ENCODE measurements around the gene SHC4. TPM values are rescaled to one million over a fixed set of nuclear protein-coding genes. Genes with fewer than 3 reads are reported as not detected.

The SHC4 gene
- total RNA-seq, 3 donors from 2014 or later: 0.16 to 4.0 (median 1.3) TPM

- Histone ChIP-seq H3K9me3 (no peaks in the 10 kb centered on the region), H3K36me3 (no peaks in the 10 kb centered on the region), H3K4me1 (no peaks in the 10 kb centered on the region), H3K27ac (no peak overlapping the region), H3K27me3 (no peaks in the 10 kb centered on the region), H3K4me3 (no peak overlapping the region)
- intact Hi-C loops (cut with DNase I; ENCODE audit: low total_unique reads): no loop called here
- no peak for TF ChIP-seq POLR2AphosphoS5 (IDR thresholded peaks at IDR 0.05)
- TF ChIP-seq CTCF (IDR thresholded peaks at IDR 0.05): no peak
- TF ChIP-seq POLR2A (IDR thresholded peaks at IDR 0.05): no peak
- DNase-seq (ENCODE audit: low spot score in 2 of 2): no peak
Measured at GRCh38 chr15:48887144-48887543, 76.6 kb downstream of the SHC4 start.

- no peak for TF ChIP-seq POLR2A (IDR thresholded peaks at IDR 0.05)
- no peak for TF ChIP-seq POLR2AphosphoS5 (IDR thresholded peaks at IDR 0.05)
- no peak for TF ChIP-seq CTCF (IDR thresholded peaks at IDR 0.05)
- no peaks in the 10 kb centered on the region for H3K36me3 ChIP-seq
- no peak overlapping the region for H3K4me3 ChIP-seq
- intact Hi-C loops (cut with DNase I; ENCODE audit: low total_unique reads): no loop called here
- H3K4me1 ChIP-seq: peaks cover 0 to 10% of the 10 kb centered on the region in 2 donors
- DNase-seq (ENCODE audit: low spot score in 2 of 2): no peak
- no peaks in the 10 kb centered on the region for H3K27me3 ChIP-seq
- H3K27ac ChIP-seq: no peak overlapping the region
- no peaks in the 10 kb centered on the region for H3K9me3 ChIP-seq
Measured at GRCh38 chr15:48883699-48884098, 80.0 kb downstream of the SHC4 start.

- Histone ChIP-seq H3K9me3 (no peaks in the 10 kb centered on the region), H3K4me3 (peak overlapping the region in 1 of 3 donors; percentile 82), H3K4me1 (peaks cover 0 to 10% of the 10 kb centered on the region in 2 donors), H3K27me3 (no peaks in the 10 kb centered on the region), H3K27ac (no peak overlapping the region), H3K36me3 (no peaks in the 10 kb centered on the region)
- intact Hi-C loops (cut with DNase I; ENCODE audit: low total_unique reads): no loop called here
- TF ChIP-seq POLR2A (IDR thresholded peaks at IDR 0.05) (no peak), CTCF (IDR thresholded peaks at IDR 0.05) (no peak), POLR2AphosphoS5 (IDR thresholded peaks at IDR 0.05) (no peak)
- DNase-seq (ENCODE audit: low spot score in 2 of 2): no peak
Measured at GRCh38 chr15:48880070-48880634, 83.6 kb downstream of the SHC4 start.

GRCh38 chr15:48877630-48878595 lies 85.8 kb downstream of the SHC4 start, which contains the start of gene EID1:
TSS of gene EID1 (plus strand) at chr15:48878134. CDS start at chr15:48878177, 43 bp downstream.
- peak; percentile 88 to 90 for DNase-seq (ENCODE audit: low spot score in 2 of 2)
- Histone ChIP-seq H3K27me3 (no peaks in the 10 kb centered on the region), H3K36me3 (no peaks in the 10 kb centered on the region), H3K4me1 (peaks cover 0 to 10% of the 10 kb centered on the region in 2 donors), H3K9me3 (no peaks in the 10 kb centered on the region), H3K27ac (peak within 1 kb of the TSS; percentile 89), H3K4me3 (peak within 1 kb of the TSS; percentile 58 to 88 (median 82))
- TF ChIP-seq POLR2AphosphoS5 (IDR thresholded peaks at IDR 0.05): peak; percentile 94
- peak; percentile 50 for TF ChIP-seq POLR2A (IDR thresholded peaks at IDR 0.05)
- TF ChIP-seq CTCF (IDR thresholded peaks at IDR 0.05): no peak
- intact Hi-C loops (cut with DNase I; ENCODE audit: low total_unique reads): no loop called here

- Histone ChIP-seq H3K27ac (no peak overlapping the region), H3K36me3 (no peaks in the 10 kb centered on the region), H3K27me3 (no peaks in the 10 kb centered on the region), H3K9me3 (no peaks in the 10 kb centered on the region), H3K4me3 (no peak overlapping the region), H3K4me1 (peaks cover 0 to 10% of the 10 kb centered on the region in 2 donors)
- no peak for TF ChIP-seq CTCF (IDR thresholded peaks at IDR 0.05)
- TF ChIP-seq POLR2A (IDR thresholded peaks at IDR 0.05): no peak
- TF ChIP-seq POLR2AphosphoS5 (IDR thresholded peaks at IDR 0.05): no peak
- DNase-seq (ENCODE audit: low spot score in 2 of 2): no peak
- intact Hi-C loops (cut with DNase I; ENCODE audit: low total_unique reads): no loop called here
Measured at GRCh38 chr15:48876057-48876456, 87.7 kb downstream of the SHC4 start.
